Aorta (tissue), 5 donors: ENCODE data around the gene ADGRF1. TPM values are rescaled to one million over a fixed set of nuclear protein-coding genes. Genes with fewer than 3 reads are reported as not detected.
"Not testable (repeated sequence)": the region's sequence is repeated elsewhere in the genome, so short reads cannot be mapped to it uniquely, and the experiment has no call there.

ENCODE experiments used
- ATAC-seq: fragments of 200-7000 bp; cut with Tn5 transposase; one replicate; pipeline ENCODE4 v1.9.1; 2022; ENCODE audit warnings: moderate library complexity; ENCODE audit not compliant: low FRiP score
- DNase-seq, 2 donors: peaks; one replicate each; pipeline ENCODE4 v3.0.0-alpha.2; 2020
- H3K27ac ChIP-seq, 2 donors: one replicate each; pipeline ENCODE4 v1.5.1; 2013; ENCODE audit warnings: low read length in 2 of 2, mild to moderate bottlenecking in 2 of 2, moderate library complexity in 2 of 2, control low read depth in 1 of 2, inconsistent platforms in 1 of 2, low read depth in 1 of 2
- H3K27me3 ChIP-seq, 2 donors: one replicate each; pipeline ENCODE4 v1.6.1; 2013; ENCODE audit warnings: control low read depth in 1 of 2, low read length in 1 of 2, mild to moderate bottlenecking in 1 of 2, moderate library complexity in 1 of 2; ENCODE audit not compliant: insufficient read depth in 2 of 2, control insufficient read depth in 1 of 2
- H3K36me3 ChIP-seq, 2 donors: one replicate each; pipeline ENCODE4 v1.6.1; 2013; ENCODE audit warnings: control low read depth in 1 of 2, low read length in 1 of 2, mild to moderate bottlenecking in 1 of 2; ENCODE audit not compliant: insufficient read depth in 2 of 2, control insufficient read depth in 1 of 2
- H3K4me1 ChIP-seq, 2 donors: one replicate each; pipeline ENCODE4 v1.6.1; 2013; ENCODE audit warnings: low read length in 2 of 2, control low read depth in 1 of 2, mild to moderate bottlenecking in 1 of 2, moderate library complexity in 1 of 2; ENCODE audit not compliant: insufficient read depth in 2 of 2, control insufficient read depth in 1 of 2
- H3K4me3 ChIP-seq, 2 donors: one replicate each; pipeline ENCODE4 v1.5.1; 2013; ENCODE audit warnings: low read length in 2 of 2, control low read depth in 1 of 2, mild to moderate bottlenecking in 1 of 2
- H3K9me3 ChIP-seq: one replicate; pipeline ENCODE4 v1.6.1; 2013; ENCODE audit warnings: mild to moderate bottlenecking, low read length; ENCODE audit not compliant: control insufficient read depth
- WGBS, 2 donors: extraction: QIAGEN DNeasy Blood & Tissue Kit; methylation state at CpG; one replicate each; pipeline ENCODE4 v1.1.7; 2013; 5-methylcytosine and 5-hydroxymethylcytosine counted together
- intact Hi-C, 2 donors: fragments of 100-400 bp; cut with DNase I; formaldehyde crosslinking; loops; one replicate each; pipeline versions ENCODE4 v1.14.2 to v1.15.0; 2022
- polyA plus RNA-seq, 2 donors: library from polyadenylated mRNA; stranded (reverse); fragments of 200-250 nt; gene quantifications; one replicate each; pipeline ENCODE4 v1.2.3, GENCODE V29; 2013
- total RNA-seq, 2 donors: library from RNA; stranded (reverse); fragmentation: NEBNext Ultra II Directional; extraction: Animal tissue kit (Norgen Biotek cat#: 25700); gene quantifications; one replicate each; pipeline ENCODE4 v1.2.1, GENCODE V29; 2021
- donor health status: healthy with polysubstance abuse.
- donor health status: Bipolar disorder and iron deficiency.
- donor health status: DM: no; HTN: no; CAD: no.
- donor health status: DM: no; HTN: no; CAD: no.
- donor health status: DM: yes; HTN: yes; CAD: no.

The ADGRF1 gene
- total and polyA plus RNA-seq, 4 donors: not detected

DNA sequence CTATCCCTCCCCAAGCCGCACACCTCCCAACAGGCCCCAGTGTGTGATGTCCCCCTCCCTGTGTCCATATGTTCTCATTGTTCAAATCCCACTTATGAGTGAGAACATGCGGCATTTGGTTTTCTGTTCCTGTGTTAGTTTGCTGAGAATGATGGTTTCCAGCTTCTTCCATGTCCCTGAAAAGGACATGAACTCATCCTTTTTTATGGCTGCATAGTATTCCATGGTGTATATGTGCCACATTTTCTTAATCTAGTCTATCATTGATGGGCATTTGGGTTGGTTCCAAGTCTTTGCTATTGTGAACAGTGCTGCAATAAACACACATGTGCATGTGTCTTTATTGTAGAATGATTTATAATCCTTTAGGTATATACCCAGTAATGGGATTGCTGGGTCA, 12.2 kb upstream of the ADGRF1 start:
- WGBS, 2 donors: 98% methylated on average over 2 of the region's 2 CpGs
- DNase-seq, H3K27ac ChIP-seq, H3K4me3 ChIP-seq, intact Hi-C loops, H3K9me3 ChIP-seq, H3K4me1 ChIP-seq, ATAC-seq, H3K27me3 ChIP-seq, H3K36me3 ChIP-seq: not testable (repeated sequence)

DNA sequence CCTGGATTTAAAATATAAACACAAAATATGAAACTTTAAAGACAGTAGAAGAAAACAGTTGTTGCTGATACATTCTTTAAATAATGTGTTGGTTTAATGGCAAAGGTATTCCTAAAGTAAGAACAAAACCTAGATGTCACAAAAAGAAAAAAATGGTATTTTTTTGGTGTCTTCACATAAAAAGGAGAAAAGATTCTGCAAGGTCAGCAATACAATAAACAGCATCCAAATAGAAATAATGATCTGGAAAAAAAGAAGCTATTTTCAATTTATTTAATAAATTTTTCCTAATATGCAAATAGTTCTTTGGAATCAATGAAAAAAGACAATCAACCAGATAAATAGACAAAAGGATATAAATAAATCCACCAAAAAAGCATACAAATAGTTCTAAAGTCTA, 6.5 kb upstream of the ADGRF1 start:
- Histone ChIP-seq H3K9me3 (no peaks in the 10 kb centered on the region), H3K4me3 (no peak overlapping the region), H3K36me3 (no peaks in the 10 kb centered on the region), H3K4me1 (no peaks in the 10 kb centered on the region), H3K27ac (no peak overlapping the region), H3K27me3 (peaks cover 0 to 2% of the 10 kb centered on the region in 2 donors)
- ATAC-seq (no peak), DNase-seq (no peak)
- intact Hi-C loops: loop anchor here in 1 of 2 donors (5.0 kb wide), 1 partner anchor 201 kb away; no protein-coding TSS in a partner anchor

- no peaks in the 10 kb centered on the region for H3K4me1 ChIP-seq
- DNase-seq (no peak), ATAC-seq (no peak)
- H3K9me3 ChIP-seq: no peaks in the 10 kb centered on the region
- H3K4me3 ChIP-seq: no peak overlapping the region
- H3K27ac ChIP-seq: no peak overlapping the region
- intact Hi-C loops: loop anchor here (2.0 to 5.0 kb wide), 2 partner anchors 199 to 200 kb away; no protein-coding TSS in a partner anchor
- WGBS, 2 donors: 4 to 5% methylated on average over 9 of the region's 9 CpGs
- peaks cover 0 to 2% of the 10 kb centered on the region in 2 donors for H3K27me3 ChIP-seq
- no peaks in the 10 kb centered on the region for H3K36me3 ChIP-seq
Observed at GRCh38 chr6:47047479-47048407, 5.6 kb upstream of the ADGRF1 start.

GRCh38 chr6:47047097-47047478, 5.0 kb upstream of the ADGRF1 start:
- no peaks in the 10 kb centered on the region for H3K4me1 ChIP-seq
- ATAC-seq: no peak

DNA sequence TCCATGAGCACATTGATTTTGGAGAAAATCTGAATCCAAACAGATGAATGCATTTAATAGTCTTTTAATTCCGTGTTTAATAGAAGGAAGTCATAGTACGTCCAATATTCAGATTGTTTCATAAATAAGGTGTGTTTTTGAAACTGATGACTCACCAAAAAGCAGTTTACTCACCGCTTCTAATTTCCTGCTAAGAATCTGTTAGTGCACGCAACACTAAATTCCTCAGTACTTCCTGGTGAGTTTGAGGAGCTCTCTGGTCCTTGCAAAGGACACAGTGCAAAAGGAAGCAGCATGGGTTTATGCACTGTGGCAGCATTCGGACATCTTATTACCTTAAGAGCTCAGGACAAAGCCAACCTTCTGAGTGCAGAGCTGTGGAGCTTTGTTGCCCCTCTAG, 2.3 kb upstream of the ADGRF1 start:
- no peaks in the 10 kb centered on the region for H3K27me3 ChIP-seq
- no peaks in the 10 kb centered on the region for H3K36me3 ChIP-seq
- WGBS, 2 donors: 70 to 93% methylated on average over 5 of the region's 5 CpGs
- no peaks in the 10 kb centered on the region for H3K9me3 ChIP-seq
- intact Hi-C loops: no loop called here
- H3K4me3 ChIP-seq: no peak overlapping the region
- H3K4me1 ChIP-seq: no peaks in the 10 kb centered on the region
- H3K27ac ChIP-seq: no peak overlapping the region
- no peak for DNase-seq
- no peak for ATAC-seq

More at GRCh38 chr6:47047097-47047478, 5.0 kb upstream of the ADGRF1 start:
- intact Hi-C loops: loop anchor here (2.0 to 5.0 kb wide), 2 partner anchors 198 to 200 kb away; no protein-coding TSS in a partner anchor
- WGBS, 2 donors: 72 to 76% methylated on average over 3 of the region's 3 CpGs
- no peaks in the 10 kb centered on the region for H3K9me3 ChIP-seq
- no peak for DNase-seq
- H3K4me3 ChIP-seq: no peak overlapping the region
- H3K27ac ChIP-seq: no peak overlapping the region
- no peaks in the 10 kb centered on the region for H3K36me3 ChIP-seq
- peaks cover 0 to 2% of the 10 kb centered on the region in 2 donors for H3K27me3 ChIP-seq

DNA sequence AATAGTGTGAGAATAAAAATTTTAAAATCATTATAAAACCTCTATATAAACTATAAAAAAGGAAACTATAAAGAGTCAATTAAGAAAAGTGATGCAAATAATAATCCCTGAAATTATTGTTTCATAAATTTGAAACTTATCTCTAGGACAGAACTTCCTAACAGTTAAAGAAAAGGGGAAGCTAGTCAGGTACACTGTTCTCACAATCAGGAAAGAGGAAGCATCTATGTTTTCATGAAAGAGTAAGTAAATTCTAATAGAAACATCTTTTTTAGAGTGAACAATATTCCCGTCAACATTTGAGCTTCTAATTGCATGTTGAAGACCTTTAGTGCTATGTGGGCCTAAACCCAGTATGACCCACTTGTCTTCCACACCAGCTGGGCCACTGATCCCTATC, 1.2 kb upstream of the ADGRF1 start:
- WGBS, 2 donors: 87 to 97% methylated on average over 1 of the region's 1 CpG
- DNase-seq (no peak), ATAC-seq (no peak)
- no peaks in the 10 kb centered on the region for H3K27me3 ChIP-seq
- no peak overlapping the region for H3K4me3 ChIP-seq
- H3K9me3 ChIP-seq: no peaks in the 10 kb centered on the region
- no peaks in the 10 kb centered on the region for H3K4me1 ChIP-seq
- no peak overlapping the region for H3K27ac ChIP-seq
- H3K36me3 ChIP-seq: no peaks in the 10 kb centered on the region
- intact Hi-C loops: no loop called here

GRCh38 chr6:47041741-47042140, 391 bp downstream of the ADGRF1 start:
- DNase-seq: no peak
- Histone ChIP-seq H3K36me3 (no peaks in the 10 kb centered on the region), H3K27ac (no peak overlapping the region), H3K4me3 (no peak overlapping the region), H3K9me3 (no peaks in the 10 kb centered on the region), H3K4me1 (no peaks in the 10 kb centered on the region), H3K27me3 (peaks cover 0 to 3% of the 10 kb centered on the region in 2 donors)
- no peak for ATAC-seq
- 83 to 86% methylated on average over 2 of the region's 2 CpGs for WGBS, 2 donors
- intact Hi-C loops: no loop called here

DNA sequence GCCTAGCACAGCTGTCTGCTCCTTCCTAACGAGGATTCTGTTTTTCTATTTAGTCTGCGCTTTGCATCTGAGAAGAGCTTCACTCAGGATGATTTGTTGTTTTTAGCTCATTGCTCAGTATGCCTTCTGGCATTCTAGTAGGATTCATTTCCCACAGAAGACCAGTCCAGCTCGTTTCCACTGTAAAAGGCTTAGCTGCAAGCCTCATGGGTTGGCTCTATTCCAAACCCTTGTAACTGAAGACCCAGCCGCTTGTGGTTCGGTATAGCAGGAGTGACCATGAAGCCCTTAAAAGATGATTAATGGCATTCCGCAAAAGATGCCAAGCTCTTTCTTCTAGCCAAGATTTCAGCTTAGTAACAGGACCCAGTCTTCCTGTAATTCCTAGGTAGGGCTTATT, 7.2 kb downstream of the ADGRF1 start:
- no peak overlapping the region for H3K4me3 ChIP-seq
- no peak for DNase-seq
- WGBS, 2 donors: 3 to 7% methylated on average over 6 of the region's 6 CpGs
- no peak for ATAC-seq
- H3K36me3 ChIP-seq: no peaks in the 10 kb centered on the region
- intact Hi-C loops: no loop called here
- no peak overlapping the region for H3K27ac ChIP-seq
- peaks cover 3% of the 10 kb centered on the region in 2 donors for H3K27me3 ChIP-seq
- H3K9me3 ChIP-seq: no peaks in the 10 kb centered on the region
- no peaks in the 10 kb centered on the region for H3K4me1 ChIP-seq

- 34 to 38% methylated on average over 2 of the region's 2 CpGs for WGBS, 2 donors
- no peak overlapping the region for H3K4me3 ChIP-seq
- ATAC-seq (no peak), DNase-seq (no peak)
- H3K9me3 ChIP-seq: no peaks in the 10 kb centered on the region
- peaks cover 3% of the 10 kb centered on the region in 2 donors for H3K27me3 ChIP-seq
- H3K27ac ChIP-seq: no peak overlapping the region
- no peaks in the 10 kb centered on the region for H3K4me1 ChIP-seq
- no peaks in the 10 kb centered on the region for H3K36me3 ChIP-seq
- intact Hi-C loops: no loop called here
Observed at GRCh38 chr6:47034421-47034820, 7.7 kb downstream of the ADGRF1 start.
